ENCODE measurements around the gene ARHGAP9. TPM values are rescaled to one million over a fixed set of nuclear protein-coding genes. Genes with fewer than 3 reads are reported as not detected.

Gene ARHGAP9
- polyA plus RNA-seq, 1 of the 3 experiments (the other 2 are of a cell fraction), result 0.66 TPM

DNA sequence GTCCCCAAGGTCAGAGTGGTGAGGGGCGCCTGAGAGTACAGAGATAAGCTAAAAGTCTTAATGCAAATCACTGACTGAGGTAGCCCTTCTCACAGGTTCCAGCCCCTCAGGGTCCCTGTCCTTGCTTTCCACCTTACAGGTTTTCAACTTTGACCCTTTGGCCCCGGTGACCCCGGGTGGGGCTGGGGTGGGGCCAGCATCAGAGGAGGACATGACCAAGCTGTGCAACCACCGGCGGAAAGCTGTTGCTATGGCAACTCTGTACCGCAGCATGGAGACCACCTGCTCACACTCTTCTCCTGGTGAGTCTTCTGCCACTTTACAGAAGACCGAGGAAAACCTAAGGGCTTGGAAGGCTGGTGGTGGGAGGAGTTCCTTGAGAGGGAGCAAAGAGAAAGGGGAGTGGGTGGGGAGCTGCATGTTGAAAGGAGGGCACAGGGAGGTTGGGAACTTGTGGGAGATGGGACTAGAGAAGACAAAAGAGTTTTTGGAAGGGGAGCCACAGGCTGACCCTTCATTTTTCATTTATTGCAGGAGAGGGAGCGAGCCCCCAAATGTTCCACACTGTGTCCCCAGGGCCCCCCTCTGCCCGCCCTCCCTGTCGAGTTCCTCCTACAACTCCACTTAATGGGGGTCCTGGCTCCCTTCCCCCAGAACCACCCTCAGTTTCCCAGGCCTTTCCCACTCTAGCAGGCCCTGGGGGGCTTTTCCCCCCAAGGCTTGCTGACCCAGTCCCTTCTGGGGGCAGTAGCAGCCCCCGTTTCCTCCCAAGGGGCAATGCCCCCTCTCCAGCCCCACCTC lies 45.3 kb upstream of the ARHGAP9 start:
- H3K27ac ChIP-seq (ENCODE audit: low read depth in 2 of 2, low read length in 1 of 2), result peak overlapping the region in 1 of 2 experiments; percentile 81; a peak in 1 of 4 replicates
- WGBS (ENCODE audit: low lambda C conversion rate), result 55% methylated on average over 10 of the region's 11 CpGs
- POLR2A ChIA-PET, result interaction anchor here (0.7 to 1.8 kb wide), 2 partner anchors 7 to 11 kb away, joined by 3 to 8 read pairs; no protein-coding TSS in a partner anchor

DNA sequence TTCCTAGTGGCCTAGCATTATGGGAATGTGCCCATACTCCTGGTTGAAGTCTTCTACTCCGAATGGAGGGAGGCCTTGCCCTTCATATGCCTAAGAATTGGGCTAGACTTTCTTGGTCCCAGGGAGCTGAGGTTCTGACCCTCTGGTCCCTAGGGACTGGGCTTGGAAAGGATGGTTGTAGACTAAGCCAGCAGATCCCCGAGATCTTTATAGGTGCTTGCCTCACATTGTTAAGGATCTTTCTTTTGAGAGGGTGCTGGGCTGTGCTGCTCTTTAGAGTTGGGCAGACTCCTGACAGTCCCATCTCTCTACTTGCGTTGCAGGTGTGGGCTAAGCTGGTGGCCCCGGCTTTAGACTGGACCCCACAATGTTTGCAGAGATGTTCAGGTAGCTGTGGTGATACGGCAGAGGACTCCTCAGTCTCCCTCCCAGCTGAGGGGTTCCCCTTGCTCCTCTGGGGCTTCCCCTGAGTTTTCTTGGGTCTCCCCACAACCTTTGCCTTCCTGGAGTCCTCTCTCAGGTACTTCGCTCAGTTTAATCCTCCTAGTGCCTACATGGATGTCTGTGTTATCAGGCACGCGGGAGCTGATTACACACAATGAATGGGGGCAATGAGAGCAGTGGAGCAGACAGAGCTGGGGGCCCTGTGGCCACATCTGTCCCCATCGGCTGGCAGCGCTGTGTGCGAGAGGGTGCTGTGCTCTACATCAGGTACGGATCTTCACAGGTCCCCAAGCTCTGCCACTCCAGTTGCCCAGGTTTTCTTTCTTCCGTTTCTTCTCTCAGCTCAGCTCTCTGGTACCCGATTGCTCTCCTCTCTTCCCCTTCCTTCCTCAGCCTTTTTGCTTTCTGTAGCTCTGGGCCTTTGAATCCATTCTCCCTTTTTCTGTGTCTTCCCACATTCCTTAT lies 44.3 kb upstream of the ARHGAP9 start:
- H3K4me1 ChIP-seq (ENCODE audit: control insufficient read depth in 1 of 2, insufficient read depth in 2 of 2, low read depth in 1 of 2, low read length in 1 of 2), result peaks cover 22 to 40% of the 10 kb centered on the region in 2 experiments
- DNase-seq, result no peak
- H3K27ac ChIP-seq (ENCODE audit: low read depth in 2 of 2, low read length in 1 of 2), result peak overlapping the region; percentile 81 to 93
- H4K20me1 ChIP-seq (ENCODE audit: insufficient read depth), result peaks cover 19% of the 10 kb centered on the region
- H3K9me3 ChIP-seq, result no peaks in the 10 kb centered on the region
- peaks cover 41% of the 10 kb centered on the region for H3K79me2 ChIP-seq (ENCODE audit: insufficient read depth)
- peak overlapping the region; percentile 86 for H3K9ac ChIP-seq
- H3K36me3 ChIP-seq (replicated peaks in 1 of 2; ENCODE audit: control insufficient read depth in 1 of 2, insufficient read depth in 2 of 2, low read length in 1 of 2), result peaks cover 25 to 47% of the 10 kb centered on the region in 2 experiments
- peak overlapping the region; percentile 94 for H3K4me2 ChIP-seq
- H3K9me2 ChIP-seq, result no peaks in the 10 kb centered on the region
- ChIA-PET CTCF (interaction anchor here (0.9 to 2.2 kb wide), 7 partner anchors 10 to 285 kb away, joined by 3 to 9 read pairs (median 4); partner anchors contain the start of gene B4GALNT1), POLR2A (interaction anchor here (0.6 to 1.8 kb wide), 4 partner anchors 9 to 98 kb away, joined by 3 to 8 read pairs (median 3); no protein-coding TSS in a partner anchor)
- peak overlapping the region; percentile 72 to 88 for H3K4me3 ChIP-seq (ENCODE audit: low read depth in 2 of 2, low read length in 1 of 2)
- no peak overlapping the region for H2AFZ ChIP-seq (ENCODE audit: low read depth)
- peaks cover 28% of the 10 kb centered on the region for H3F3A ChIP-seq (replicated peaks; ENCODE audit: insufficient read depth)
- no peaks in the 10 kb centered on the region for H3K27me3 ChIP-seq (ENCODE audit: insufficient read depth)
- WGBS (ENCODE audit: low lambda C conversion rate), result 90% methylated on average over 14 of the region's 14 CpGs
- TF ChIP-seq FOXM1 (IDR thresholded peaks at IDR 0.05; ENCODE audit: low read depth) (no peak), SIN3A (IDR thresholded peaks at IDR 0.05; ENCODE audit: borderline replicate concordance, low read depth, low read length) (no peak), TEAD4 (IDR thresholded peaks at IDR 0.05; ENCODE audit: borderline replicate concordance, insufficient read depth) (no peak), NFIC (IDR thresholded peaks at IDR 0.05; ENCODE audit: borderline replicate concordance) (no peak), RCOR1 (IDR thresholded peaks at IDR 0.05; ENCODE audit: low read length) (no peak), MEF2A (IDR thresholded peaks at IDR 0.05; ENCODE audit: borderline replicate concordance, low read depth) (no peak), POLR2AphosphoS5 (IDR thresholded peaks at IDR 0.05; ENCODE audit: low read depth, low read length) (no peak)
- TF ChIP-seq, protein P1, sequence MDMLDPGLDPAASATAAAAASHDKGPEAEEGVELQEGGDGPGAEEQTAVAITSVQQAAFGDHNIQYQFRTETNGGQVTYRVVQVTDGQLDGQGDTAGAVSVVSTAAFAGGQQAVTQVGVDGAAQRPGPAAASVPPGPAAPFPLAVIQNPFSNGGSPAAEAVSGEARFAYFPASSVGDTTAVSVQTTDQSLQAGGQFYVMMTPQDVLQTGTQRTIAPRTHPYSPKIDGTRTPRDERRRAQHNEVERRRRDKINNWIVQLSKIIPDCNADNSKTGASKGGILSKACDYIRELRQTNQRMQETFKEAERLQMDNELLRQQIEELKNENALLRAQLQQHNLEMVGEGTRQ (IDR thresholded peaks at IDR 0.05; ENCODE audit: borderline replicate concordance, low read depth, low read length), result no peak
- TF ChIP-seq, protein P2, sequence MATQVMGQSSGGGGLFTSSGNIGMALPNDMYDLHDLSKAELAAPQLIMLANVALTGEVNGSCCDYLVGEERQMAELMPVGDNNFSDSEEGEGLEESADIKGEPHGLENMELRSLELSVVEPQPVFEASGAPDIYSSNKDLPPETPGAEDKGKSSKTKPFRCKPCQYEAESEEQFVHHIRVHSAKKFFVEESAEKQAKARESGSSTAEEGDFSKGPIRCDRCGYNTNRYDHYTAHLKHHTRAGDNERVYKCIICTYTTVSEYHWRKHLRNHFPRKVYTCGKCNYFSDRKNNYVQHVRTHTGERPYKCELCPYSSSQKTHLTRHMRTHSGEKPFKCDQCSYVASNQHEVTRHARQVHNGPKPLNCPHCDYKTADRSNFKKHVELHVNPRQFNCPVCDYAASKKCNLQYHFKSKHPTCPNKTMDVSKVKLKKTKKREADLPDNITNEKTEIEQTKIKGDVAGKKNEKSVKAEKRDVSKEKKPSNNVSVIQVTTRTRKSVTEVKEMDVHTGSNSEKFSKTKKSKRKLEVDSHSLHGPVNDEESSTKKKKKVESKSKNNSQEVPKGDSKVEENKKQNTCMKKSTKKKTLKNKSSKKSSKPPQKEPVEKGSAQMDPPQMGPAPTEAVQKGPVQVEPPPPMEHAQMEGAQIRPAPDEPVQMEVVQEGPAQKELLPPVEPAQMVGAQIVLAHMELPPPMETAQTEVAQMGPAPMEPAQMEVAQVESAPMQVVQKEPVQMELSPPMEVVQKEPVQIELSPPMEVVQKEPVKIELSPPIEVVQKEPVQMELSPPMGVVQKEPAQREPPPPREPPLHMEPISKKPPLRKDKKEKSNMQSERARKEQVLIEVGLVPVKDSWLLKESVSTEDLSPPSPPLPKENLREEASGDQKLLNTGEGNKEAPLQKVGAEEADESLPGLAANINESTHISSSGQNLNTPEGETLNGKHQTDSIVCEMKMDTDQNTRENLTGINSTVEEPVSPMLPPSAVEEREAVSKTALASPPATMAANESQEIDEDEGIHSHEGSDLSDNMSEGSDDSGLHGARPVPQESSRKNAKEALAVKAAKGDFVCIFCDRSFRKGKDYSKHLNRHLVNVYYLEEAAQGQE (IDR thresholded peaks at IDR 0.05; ENCODE audit: low read depth, low read length), result no peak

More for the DNA sequence above, 45.3 kb upstream of the ARHGAP9 start:
- no peak overlapping the region for H3K9ac ChIP-seq
- CTCF ChIA-PET, result interaction anchor here (0.8 to 2.2 kb wide), 6 partner anchors 9 to 211 kb away, joined by 3 to 9 read pairs (median 6); partner anchors contain the start of gene B4GALNT1
- H3K9me2 ChIP-seq, result no peaks in the 10 kb centered on the region
- H3F3A ChIP-seq (replicated peaks; ENCODE audit: insufficient read depth), result peaks cover 24% of the 10 kb centered on the region
- H3K4me2 ChIP-seq, result peak overlapping the region; percentile 94; the same call in 1 of the 2 replicates
- DNase-seq, result no peak
- H3K27me3 ChIP-seq (ENCODE audit: insufficient read depth), result no peaks in the 10 kb centered on the region
- no peaks in the 10 kb centered on the region for H3K9me3 ChIP-seq
- peaks cover 19 to 34% of the 10 kb centered on the region in 2 experiments for H3K4me1 ChIP-seq (ENCODE audit: control insufficient read depth in 1 of 2, insufficient read depth in 2 of 2, low read depth in 1 of 2, low read length in 1 of 2)
- H2AFZ ChIP-seq (ENCODE audit: low read depth), result no peak overlapping the region
- TF ChIP-seq, protein P3, sequence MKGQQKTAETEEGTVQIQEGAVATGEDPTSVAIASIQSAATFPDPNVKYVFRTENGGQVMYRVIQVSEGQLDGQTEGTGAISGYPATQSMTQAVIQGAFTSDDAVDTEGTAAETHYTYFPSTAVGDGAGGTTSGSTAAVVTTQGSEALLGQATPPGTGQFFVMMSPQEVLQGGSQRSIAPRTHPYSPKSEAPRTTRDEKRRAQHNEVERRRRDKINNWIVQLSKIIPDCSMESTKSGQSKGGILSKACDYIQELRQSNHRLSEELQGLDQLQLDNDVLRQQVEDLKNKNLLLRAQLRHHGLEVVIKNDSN (IDR thresholded peaks at IDR 0.05; ENCODE audit: borderline replicate concordance, low read depth), result no peak
- no peak for TF ChIP-seq GABPA (IDR thresholded peaks at IDR 0.05; ENCODE audit: low read depth)
- TF ChIP-seq, protein P4, sequence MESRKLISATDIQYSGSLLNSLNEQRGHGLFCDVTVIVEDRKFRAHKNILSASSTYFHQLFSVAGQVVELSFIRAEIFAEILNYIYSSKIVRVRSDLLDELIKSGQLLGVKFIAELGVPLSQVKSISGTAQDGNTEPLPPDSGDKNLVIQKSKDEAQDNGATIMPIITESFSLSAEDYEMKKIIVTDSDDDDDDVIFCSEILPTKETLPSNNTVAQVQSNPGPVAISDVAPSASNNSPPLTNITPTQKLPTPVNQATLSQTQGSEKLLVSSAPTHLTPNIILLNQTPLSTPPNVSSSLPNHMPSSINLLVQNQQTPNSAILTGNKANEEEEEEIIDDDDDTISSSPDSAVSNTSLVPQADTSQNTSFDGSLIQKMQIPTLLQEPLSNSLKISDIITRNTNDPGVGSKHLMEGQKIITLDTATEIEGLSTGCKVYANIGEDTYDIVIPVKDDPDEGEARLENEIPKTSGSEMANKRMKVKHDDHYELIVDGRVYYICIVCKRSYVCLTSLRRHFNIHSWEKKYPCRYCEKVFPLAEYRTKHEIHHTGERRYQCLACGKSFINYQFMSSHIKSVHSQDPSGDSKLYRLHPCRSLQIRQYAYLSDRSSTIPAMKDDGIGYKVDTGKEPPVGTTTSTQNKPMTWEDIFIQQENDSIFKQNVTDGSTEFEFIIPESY (IDR thresholded peaks at IDR 0.05; ENCODE audit: borderline replicate concordance, low read depth), result no peak
- no peak for TF ChIP-seq MEF2A (IDR thresholded peaks at IDR 0.05; ENCODE audit: borderline replicate concordance, low read depth)
- TF ChIP-seq TEAD4 (IDR thresholded peaks at IDR 0.05; ENCODE audit: borderline replicate concordance, insufficient read depth), result no peak
- TF ChIP-seq FOXJ3 (CRISPR knock-in tag; IDR thresholded peaks at IDR 0.05), result no peak
- TF ChIP-seq GATA2 (CRISPR knock-in tag; IDR thresholded peaks at IDR 0.05), result no peak
- peaks cover 9% of the 10 kb centered on the region; the same call in 1 of the 2 replicates for H4K20me1 ChIP-seq (ENCODE audit: insufficient read depth)
- peaks cover 31% of the 10 kb centered on the region for H3K79me2 ChIP-seq (ENCODE audit: insufficient read depth)
- peaks cover 19 to 56% of the 10 kb centered on the region in 2 experiments for H3K36me3 ChIP-seq (replicated peaks in 1 of 2; ENCODE audit: control insufficient read depth in 1 of 2, insufficient read depth in 2 of 2, low read length in 1 of 2)
- peak overlapping the region in 1 of 2 experiments; percentile 10; a peak in 1 of 4 replicates for H3K4me3 ChIP-seq (ENCODE audit: low read depth in 2 of 2, low read length in 1 of 2)

Data from SK-N-SH (cell line).